Prostate gland (tissue), 2 donors: ENCODE results near the gene ST6GALNAC4. TPM values are rescaled to one million over a fixed set of nuclear protein-coding genes. Genes with fewer than 3 reads are reported as not detected.
"Not testable (repeated sequence)": the region's sequence is repeated elsewhere in the genome, so short reads cannot be mapped to it uniquely, and the experiment has no call there.

ENCODE experiments used
- DNase-seq: peaks from one replicate; pipeline ENCODE4 v3.0.0-alpha.2; 2019; ENCODE audit warnings: low spot score
- H3K27ac ChIP-seq, 2 donors: fragments of 200-600 bp; sonication (generic); 2 replicates each; pipeline ENCODE4 v1.5.1; 2017 to 2019
- H3K27me3 ChIP-seq: fragments of 200-600 bp; sonication (generic); replicated peaks from 2 replicates; pipeline ENCODE4 v1.5.1; 2019; ENCODE audit not compliant: insufficient read depth
- H3K36me3 ChIP-seq, 2 donors: fragments of 200-600 bp; sonication (generic); 1 replicate in 1 of 2; 2 replicates in 1 of 2; pipeline versions ENCODE4 v1.5.1 to v1.8.1; 2017 to 2019
- H3K4me1 ChIP-seq: fragments of 200-600 bp; sonication (generic); replicated peaks from 2 replicates; pipeline ENCODE4 v1.5.1; 2019
- H3K4me3 ChIP-seq, 2 donors: fragments of 200-600 bp; sonication (generic); 2 replicates each; pipeline ENCODE4 v1.5.1; 2017 to 2019
- H3K9me3 ChIP-seq: fragments of 200-600 bp; sonication (generic); 2 replicates; pipeline ENCODE4 v1.5.1; 2017
- CTCF ChIP-seq, 4 experiments: fragments of 200-600 bp in 2 of 4; fragments of 450-650 bp in 2 of 4; sonication (generic) in 2 of 4; IDR thresholded peaks; 1 replicate in 3 of 4; 2 replicates in 1 of 4; pipeline ENCODE4 v1.5.1; 2016 to 2019; ENCODE audit warnings: antibody characterized with exemption in 4 of 4, mild to moderate bottlenecking in 2 of 4, moderate library complexity in 2 of 4
- POLR2A ChIP-seq: fragments of 450-650 bp; IDR thresholded peaks from one replicate; pipeline ENCODE4 v1.6.1; 2016; ENCODE audit warnings: antibody characterized with exemption, mild to moderate bottlenecking
- POLR2AphosphoS5 ChIP-seq: sonication (generic); formaldehyde crosslinking; IDR thresholded peaks from one replicate; pipeline ENCODE4 v1.6.1; 2017; ENCODE audit warnings: antibody characterized with exemption
- WGBS: methylation state at CpG from one replicate; pipeline ENCODE4 v1.1.5; 2018; 5-methylcytosine and 5-hydroxymethylcytosine counted together
- intact Hi-C: fragments of 100-400 bp; cut with DNase I; formaldehyde crosslinking; loops from one replicate; pipeline ENCODE4 v1.14.2; 2022
- total RNA-seq, 2 donors: library from RNA; depleted of rRNA; stranded (reverse); fragments of >200 nt; gene quantifications; one replicate each; pipeline ENCODE4 v1.1.0, GENCODE V29; 2016

The ST6GALNAC4 gene
- total RNA-seq, 2 donors from 2014 or later: 21.8 to 47.0 TPM

- DNase-seq: no peak
- H3K36me3 ChIP-seq: peaks cover 0 to 5% of the 10 kb centered on the region in 2 donors
- H3K4me1 ChIP-seq: no peaks in the 10 kb centered on the region
- H3K4me3 ChIP-seq: no peak overlapping the region
- H3K9me3 ChIP-seq: no peaks in the 10 kb centered on the region
- TF ChIP-seq POLR2AphosphoS5: no peak
- TF ChIP-seq POLR2A: no peak
- TF ChIP-seq CTCF (IDR thresholded peaks at IDR 0.05): no peak
- no peak overlapping the region for H3K27ac ChIP-seq
- 40% methylated on average over 11 of the region's 11 CpGs for WGBS
- intact Hi-C loops: no loop called here
- H3K27me3 ChIP-seq: no peaks in the 10 kb centered on the region
Measured at GRCh38 chr9:127884427-127884911, 32.4 kb downstream of the ST6GALNAC4 start.

DNA sequence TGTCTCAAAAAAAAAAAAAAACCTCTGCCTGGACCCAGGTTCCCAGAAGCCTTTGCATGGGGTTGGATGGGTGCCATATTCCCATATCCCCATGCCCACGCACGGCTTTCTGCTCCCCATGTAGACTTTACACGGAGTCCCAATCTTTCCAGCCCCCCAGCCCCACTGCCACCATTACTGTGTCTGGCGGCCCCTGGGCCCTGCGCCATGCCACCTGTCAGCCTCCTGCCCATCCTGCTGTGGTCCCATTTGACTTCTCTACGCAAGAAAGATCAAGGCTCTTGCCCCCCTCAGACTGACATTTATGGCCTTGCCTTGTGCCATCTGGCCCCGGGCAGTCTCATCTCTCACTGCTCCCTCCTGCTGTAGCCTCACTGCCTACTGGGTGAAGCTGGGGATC is 32.9 kb downstream of the ST6GALNAC4 start:
- H3K4me3 ChIP-seq: no peak overlapping the region
- DNase-seq: no peak
- H3K36me3 ChIP-seq: peaks cover 0 to 5% of the 10 kb centered on the region in 2 donors
- intact Hi-C loops: no loop called here
- TF ChIP-seq POLR2AphosphoS5: no peak
- no peak for TF ChIP-seq CTCF (IDR thresholded peaks at IDR 0.05)
- H3K27me3 ChIP-seq: no peaks in the 10 kb centered on the region
- 67% methylated on average over 7 of the region's 7 CpGs for WGBS
- H3K4me1 ChIP-seq: no peaks in the 10 kb centered on the region
- no peak overlapping the region for H3K27ac ChIP-seq
- H3K9me3 ChIP-seq: no peaks in the 10 kb centered on the region

- intact Hi-C loops, H3K4me3 ChIP-seq, H3K27me3 ChIP-seq, H3K36me3 ChIP-seq, H3K9me3 ChIP-seq, H3K27ac ChIP-seq, H3K4me1 ChIP-seq, DNase-seq: not testable (repeated sequence)
- 93% methylated on average over 3 of the region's 3 CpGs for WGBS
Measured at GRCh38 chr9:127881715-127882114, 35.1 kb downstream of the ST6GALNAC4 start.

- intact Hi-C loops: no loop called here
Measured at GRCh38 chr9:127880143-127880542, 36.7 kb downstream of the ST6GALNAC4 start.

DNA sequence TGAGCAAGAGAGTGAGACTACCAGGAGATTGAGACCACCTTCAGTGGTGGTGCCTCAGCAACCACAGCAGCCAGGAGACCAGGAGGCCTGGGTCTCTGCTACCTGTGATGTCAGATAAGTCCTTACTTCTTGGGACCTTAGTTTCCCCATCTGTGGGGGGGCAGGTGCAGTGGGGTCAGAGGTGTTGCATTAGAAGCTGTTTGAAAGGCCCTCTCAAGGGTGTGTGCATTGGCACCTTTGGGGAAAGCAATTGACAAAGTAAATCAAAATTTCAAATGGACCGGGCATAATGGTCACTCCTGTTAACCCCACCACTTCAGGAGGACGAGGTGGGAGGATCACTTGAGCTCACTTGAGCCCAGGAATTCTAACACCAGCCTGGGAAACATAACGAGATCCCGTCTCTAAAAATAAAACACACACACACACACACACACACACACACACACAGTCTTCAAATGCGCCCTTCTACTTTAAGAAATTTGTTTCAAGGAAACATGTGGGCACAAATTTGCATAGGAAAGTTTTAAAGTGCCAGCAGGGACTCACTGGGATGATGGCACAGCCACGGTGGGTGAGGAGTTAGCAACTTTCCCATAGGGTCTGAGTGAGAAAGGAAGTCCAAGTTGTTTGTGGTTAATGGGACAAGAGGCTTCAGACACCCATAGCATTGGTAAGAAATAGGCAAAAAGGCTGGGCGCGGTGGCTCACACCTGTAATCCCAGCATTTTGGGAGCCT is 38.0 kb downstream of the ST6GALNAC4 start:
- Histone ChIP-seq H3K27ac (no peak overlapping the region), H3K4me3 (no peak overlapping the region), H3K27me3 (no peaks in the 10 kb centered on the region), H3K9me3 (no peaks in the 10 kb centered on the region), H3K4me1 (peaks cover 6% of the 10 kb centered on the region), H3K36me3 (no peaks in the 10 kb centered on the region)
- WGBS: 66% methylated on average over 8 of the region's 8 CpGs
- intact Hi-C loops: loop anchor here (5.0 kb wide), 1 partner anchor 142 kb away; the partner anchor contains the start of gene TOR2A
- no peak for DNase-seq
- no peak for TF ChIP-seq POLR2AphosphoS5
- TF ChIP-seq POLR2A: no peak

More at GRCh38 chr9:127880143-127880542, 36.7 kb downstream of the ST6GALNAC4 start:
- Histone ChIP-seq H3K36me3 (no peaks in the 10 kb centered on the region), H3K27me3 (no peaks in the 10 kb centered on the region), H3K27ac (no peak overlapping the region), H3K4me3 (no peak overlapping the region), H3K4me1 (no peaks in the 10 kb centered on the region), H3K9me3 (no peaks in the 10 kb centered on the region)
- WGBS: 72% methylated on average over 8 of the region's 8 CpGs
- DNase-seq: no peak
- TF ChIP-seq CTCF (IDR thresholded peaks at IDR 0.05) (no peak), POLR2A (no peak), POLR2AphosphoS5 (no peak)
